Fibroblast of peridontal ligament (primary cell): ENCODE measurements around the gene MYO18B.

Source experiments
- DNase-seq: peaks from one replicate; pipeline ENCODE4 v3.0.0-alpha.2; 2010; ENCODE audit errors: extremely low read depth

Gene MYO18B

GRCh38 chr22:25852223-25852622, 110.2 kb downstream of the MYO18B start:
- no peak for DNase-seq

DNA sequence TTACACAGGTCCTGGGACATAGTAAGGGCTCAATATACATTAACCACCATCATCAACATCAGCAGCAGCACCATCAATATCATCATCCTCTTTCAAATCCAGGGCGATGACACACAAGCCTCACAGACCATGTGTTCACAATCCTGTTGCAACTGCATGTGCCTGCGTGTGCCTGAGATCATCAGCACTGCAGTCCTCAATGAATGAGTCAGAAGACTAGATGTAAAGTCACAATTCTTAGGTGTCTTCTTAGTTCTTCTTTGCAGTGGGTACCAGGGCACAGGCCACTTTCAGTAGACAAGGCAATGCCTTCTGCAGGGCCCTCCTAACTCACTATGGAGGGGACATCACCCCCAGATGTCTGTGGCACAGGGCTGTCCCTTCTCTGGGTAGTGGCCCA, 111.1 kb downstream of the MYO18B start:
- peak; percentile 1 for DNase-seq

GRCh38 chr22:25853501-25854284, 111.7 kb downstream of the MYO18B start:
- peak; percentile 3 for DNase-seq

- no peak for DNase-seq
Observed at GRCh38 chr22:25869771-25870170, 127.8 kb downstream of the MYO18B start.

GRCh38 chr22:25874327-25874726, 132.3 kb downstream of the MYO18B start:
- no peak for DNase-seq

DNA sequence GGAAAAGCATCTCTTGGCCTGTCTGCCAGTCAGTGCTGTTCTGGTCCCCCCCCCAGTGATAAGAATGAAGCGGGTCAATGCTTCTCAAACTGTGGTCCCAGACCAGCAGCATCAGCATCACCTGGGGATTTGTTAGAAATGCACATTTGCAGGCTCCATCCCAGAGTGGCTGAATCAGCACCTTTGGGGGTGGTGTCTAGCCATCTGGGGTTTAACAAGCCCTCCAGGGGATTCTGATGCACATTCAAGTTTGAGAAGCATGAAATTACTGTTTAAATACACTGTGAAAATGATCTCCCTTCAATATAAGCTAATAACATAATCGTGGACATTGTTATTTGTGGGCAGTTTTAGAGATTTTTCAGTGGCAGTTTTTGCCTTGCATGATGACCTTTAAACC, 133.5 kb downstream of the MYO18B start:
- no peak for DNase-seq

- no peak for DNase-seq
Observed at GRCh38 chr22:25876871-25877270, 134.9 kb downstream of the MYO18B start.

- no peak for DNase-seq
Observed at GRCh38 chr22:25878933-25879332, 136.9 kb downstream of the MYO18B start.

GRCh38 chr22:25880524-25880923, 138.5 kb downstream of the MYO18B start:
- DNase-seq: no peak

DNA sequence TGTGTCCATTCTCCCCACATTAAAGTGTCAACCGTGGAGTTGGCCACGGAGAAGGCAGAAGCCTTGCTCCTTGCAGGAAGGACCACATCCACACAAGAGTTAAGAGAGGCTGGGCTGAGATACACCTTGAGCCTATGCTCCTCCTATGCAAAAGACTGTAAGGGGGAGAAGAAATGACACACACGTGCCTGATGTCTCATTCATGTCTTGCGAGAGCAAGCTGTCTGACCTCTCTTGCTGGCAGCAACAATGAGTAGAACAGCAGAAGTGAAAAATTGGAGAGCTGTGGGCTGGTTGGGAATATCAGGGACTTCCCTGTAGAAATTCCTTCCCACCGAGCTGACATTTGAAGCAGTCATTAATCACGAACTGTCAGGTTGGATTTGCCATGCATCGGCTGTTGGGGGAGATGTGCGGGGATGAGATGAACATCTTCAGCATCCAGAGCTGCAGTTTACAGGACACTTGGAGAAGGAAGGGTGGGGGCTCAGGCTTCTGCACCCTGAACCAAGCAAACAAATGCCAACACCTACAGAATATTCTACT, 139.3 kb downstream of the MYO18B start:
- DNase-seq: no peak

GRCh38 chr22:25882360-25882759, 140.4 kb downstream of the MYO18B start:
- no peak for DNase-seq

- DNase-seq: no peak
Observed at GRCh38 chr22:25883482-25884033, 141.6 kb downstream of the MYO18B start.

DNA sequence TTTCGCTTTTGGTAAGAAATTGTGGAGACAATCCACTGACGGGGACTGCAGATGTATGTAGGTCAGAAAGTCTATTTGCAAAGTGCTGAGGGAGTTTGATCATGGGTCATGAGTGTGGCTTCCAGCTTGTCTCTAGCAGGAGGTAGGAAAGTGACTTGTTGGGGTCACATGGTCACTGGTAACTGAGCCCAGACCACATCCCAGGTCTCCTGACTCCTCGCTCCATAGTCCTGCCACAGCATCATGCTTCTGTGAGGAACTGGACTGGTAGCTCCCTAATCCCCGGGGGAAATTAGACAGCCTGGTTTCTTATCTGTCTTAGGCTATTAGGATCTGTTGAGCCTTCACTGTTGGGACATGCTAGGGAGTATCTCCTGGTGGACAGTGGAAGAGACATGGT, 142.1 kb downstream of the MYO18B start:
- DNase-seq: no peak

DNA sequence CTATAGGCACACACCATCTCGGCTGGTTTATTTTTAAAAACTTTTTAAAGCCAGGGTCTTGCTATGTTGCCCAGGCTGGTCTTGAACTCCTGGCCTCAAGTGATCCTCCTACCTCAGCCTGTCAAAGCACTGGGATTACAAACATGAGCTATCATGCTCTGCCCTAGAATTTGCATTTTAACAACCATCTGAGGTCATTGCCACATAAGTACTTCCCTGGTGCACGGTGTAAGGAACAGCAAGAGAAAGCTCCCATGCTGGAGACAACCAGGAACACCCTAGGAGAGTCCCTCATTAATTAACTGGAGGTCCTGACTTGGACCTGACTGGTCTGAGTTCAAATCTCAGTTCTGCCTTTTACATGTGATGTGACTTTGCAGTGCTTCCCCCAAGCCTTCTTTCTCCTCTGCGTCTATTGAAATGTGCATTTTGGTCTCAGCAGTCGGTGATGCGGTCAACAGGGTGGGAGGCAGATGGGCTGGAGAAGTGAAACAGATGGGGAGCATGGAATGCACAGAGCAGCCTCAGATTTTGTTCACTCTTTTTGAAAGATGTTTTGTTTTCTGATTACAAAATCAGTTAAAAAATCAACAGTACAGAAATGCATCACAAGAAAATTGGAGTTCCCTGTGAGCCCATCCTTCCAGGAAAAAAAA, 146.5 kb downstream of the MYO18B start:
- DNase-seq: no peak

- DNase-seq: no peak
Observed at GRCh38 chr22:25890651-25891050, 148.7 kb downstream of the MYO18B start.

- no peak for DNase-seq
Observed at GRCh38 chr22:25892678-25893077, 150.7 kb downstream of the MYO18B start.

- DNase-seq: no peak
Observed at GRCh38 chr22:25895678-25896077, 153.7 kb downstream of the MYO18B start.

DNA sequence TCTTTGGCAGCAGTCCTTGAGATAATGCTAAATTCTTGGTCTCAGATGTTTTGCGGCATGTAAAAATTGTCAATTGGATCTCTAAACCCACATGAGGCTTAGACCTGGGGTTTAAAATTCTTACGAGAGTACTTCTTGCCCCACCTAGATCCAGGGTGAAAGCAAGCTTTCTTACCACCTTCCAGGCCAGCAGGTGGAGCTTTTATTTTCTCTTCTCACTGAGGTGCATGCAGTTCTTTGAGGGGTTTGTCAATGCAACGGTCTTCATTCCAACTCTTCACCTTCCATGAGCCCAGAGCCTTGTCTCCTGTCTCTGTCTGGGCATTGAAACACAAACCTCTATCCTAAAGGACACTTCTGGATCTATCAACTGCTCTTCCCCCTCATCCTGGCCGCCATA, 154.1 kb downstream of the MYO18B start:
- no peak for DNase-seq

DNA sequence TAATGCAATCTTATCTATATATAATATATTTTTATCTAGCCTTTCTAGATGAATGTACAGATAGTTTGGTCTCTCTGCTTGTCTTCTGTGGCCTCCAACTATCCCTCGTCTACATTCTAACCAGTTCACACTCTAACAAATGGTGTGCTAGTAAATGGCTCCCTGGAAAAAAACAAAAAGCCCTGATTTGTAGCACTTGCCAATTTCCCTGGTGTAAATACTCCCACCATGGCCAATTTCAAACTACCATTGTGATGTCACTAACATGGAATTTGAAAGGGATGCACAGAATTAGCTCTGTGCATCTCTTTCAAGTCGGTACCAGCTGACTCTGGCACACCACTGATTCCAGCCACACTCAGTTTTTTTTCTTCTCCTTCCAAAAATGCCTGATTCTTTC, 154.6 kb downstream of the MYO18B start:
- DNase-seq: no peak

GRCh38 chr22:25898707-25899365, 156.8 kb downstream of the MYO18B start:
- no peak for DNase-seq

DNA sequence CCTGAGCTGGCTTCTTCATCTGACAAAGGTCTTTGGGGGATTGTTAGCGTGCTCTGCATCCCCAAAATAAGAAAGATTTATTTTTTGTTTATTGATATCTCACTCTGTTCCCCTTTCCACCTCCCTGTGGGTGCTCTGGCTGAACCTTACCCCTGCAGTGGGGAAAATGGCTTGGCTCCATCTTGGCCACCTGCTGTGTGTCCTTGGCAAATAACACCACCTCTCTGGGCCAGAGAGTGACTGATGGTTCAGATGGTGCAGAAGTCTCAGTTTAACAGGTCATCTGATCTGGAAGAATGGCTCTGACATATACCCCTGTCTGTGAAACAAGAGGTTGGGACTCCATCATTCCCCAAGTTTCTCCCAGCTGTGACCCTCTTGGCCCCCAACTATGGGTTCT, 157.6 kb downstream of the MYO18B start:
- DNase-seq: no peak

GRCh38 chr22:25900390-25900789, 158.4 kb downstream of the MYO18B start:
- DNase-seq: no peak
